ENCODE data around the gene ANKK1. TPM values are rescaled to one million over a fixed set of nuclear protein-coding genes. Genes with fewer than 3 reads are reported as not detected.

ANKK1 gene
- total RNA-seq, 2 experiments from 2014 or later = 0.07 TPM; not detected in 1

DNA sequence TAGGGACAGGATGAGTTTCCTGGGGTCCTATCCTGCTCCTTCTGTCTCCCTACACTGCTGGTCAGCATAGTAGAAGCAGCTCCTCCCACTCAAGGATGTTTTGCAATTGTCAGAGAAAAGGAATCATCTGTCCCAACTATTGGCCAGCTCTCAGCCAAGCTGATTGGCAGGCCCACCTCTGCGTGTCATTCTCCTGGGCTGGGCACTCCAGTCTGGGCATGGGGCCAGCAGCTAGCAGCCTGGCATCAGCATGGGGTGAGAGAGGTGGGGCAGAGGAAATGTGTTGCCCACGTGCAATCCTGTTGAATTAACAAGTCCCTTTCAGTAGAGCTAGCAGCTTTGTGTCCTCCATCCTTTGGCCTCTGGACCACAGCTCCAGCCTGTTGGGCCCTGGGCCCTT lies 14.1 kb downstream of the ANKK1 start:
- Mint-ChIP-seq H3K27ac (no peak overlapping the region), H3K27me3 (ENCODE audit: low read depth) (no peaks in the 10 kb centered on the region), H3K9me3 (no peaks in the 10 kb centered on the region), H3K4me3 (no peak overlapping the region), H3K36me3 (ENCODE audit: low read depth) (no peaks in the 10 kb centered on the region), H3K4me1 (ENCODE audit: low read depth) (no peaks in the 10 kb centered on the region)
- CTCF ChIA-PET = no interaction called here
- no peak for DNase-seq
- intact Hi-C loops (cut with micrococcal nuclease) = no loop called here

DNA sequence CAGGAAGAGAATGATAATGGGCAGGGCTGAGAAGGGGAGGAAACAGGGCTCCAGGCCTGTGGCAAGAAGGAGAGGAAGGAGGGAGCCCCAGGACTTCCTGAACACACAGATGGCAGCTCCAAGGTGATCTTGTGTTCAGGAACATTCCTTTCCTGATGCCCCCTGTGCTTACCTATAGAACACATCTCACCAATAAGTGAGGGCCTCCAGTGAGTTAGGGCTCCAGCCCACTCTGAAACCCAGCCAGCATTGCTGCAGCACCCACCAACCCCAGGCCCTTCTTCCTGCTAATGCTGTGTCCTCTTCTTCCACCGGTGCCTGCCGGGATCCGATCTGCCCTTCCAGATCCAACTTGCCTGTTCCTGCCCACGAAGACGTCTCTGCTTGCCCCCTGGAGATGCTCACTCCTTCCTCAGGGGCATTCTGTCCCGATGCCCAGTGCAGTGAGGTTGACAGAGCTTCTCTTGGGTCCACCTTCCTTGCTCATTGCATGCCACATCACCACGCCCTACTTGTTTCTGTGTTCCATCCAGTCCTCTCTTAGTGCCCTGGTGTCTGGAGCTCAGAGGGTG lies 17.4 kb downstream of the ANKK1 start:
- H3K36me3 Mint-ChIP-seq (ENCODE audit: low read depth) = no peaks in the 10 kb centered on the region
- intact Hi-C loops (cut with micrococcal nuclease) = no loop called here
- H3K4me1 Mint-ChIP-seq (ENCODE audit: low read depth) = no peaks in the 10 kb centered on the region
- no peak overlapping the region for H3K27ac Mint-ChIP-seq
- H3K27me3 Mint-ChIP-seq (ENCODE audit: low read depth) = no peaks in the 10 kb centered on the region
- no peaks in the 10 kb centered on the region for H3K9me3 Mint-ChIP-seq
- CTCF ChIA-PET = interaction anchor here (0.6 kb wide), 1 partner anchor 90 kb away, joined by 4 read pairs; no protein-coding TSS in a partner anchor
- H3K4me3 Mint-ChIP-seq = no peak overlapping the region
- no peak for DNase-seq

DNA sequence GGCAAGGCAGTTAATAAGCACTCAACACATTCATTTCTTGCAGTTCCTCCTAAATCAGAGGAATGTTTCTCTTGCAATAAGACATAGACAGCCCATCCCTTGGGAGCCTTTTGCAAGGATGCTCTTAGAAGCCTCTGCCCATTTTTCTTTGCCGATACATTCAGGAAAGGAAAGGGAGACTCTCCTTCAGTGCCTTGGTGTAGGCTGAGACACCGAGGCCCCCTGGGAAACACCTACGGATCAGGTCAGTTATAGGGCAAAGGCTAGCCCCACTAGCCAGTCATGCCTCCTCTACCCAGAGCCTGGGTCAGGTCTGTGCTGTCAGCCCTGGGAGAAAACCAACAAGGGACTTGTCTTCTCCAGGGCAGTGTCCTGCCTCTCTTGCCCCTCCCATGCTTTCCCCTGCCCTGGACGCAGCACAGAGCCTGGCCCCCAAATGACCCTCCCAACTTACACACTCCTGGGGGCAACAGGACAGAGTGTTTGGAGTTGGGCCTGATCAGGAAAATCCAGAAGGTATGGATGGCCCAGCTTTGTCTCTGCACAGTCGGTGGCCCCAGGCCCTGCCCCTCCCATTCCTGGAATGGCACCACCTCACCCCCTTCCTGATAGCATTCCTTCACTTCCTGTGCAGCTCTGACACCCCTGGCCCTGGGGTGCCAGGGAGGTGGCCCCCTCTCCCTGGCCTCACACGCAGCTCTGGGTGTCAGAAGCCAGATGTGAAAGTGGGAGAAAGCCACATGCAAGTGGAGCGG lies 18.3 kb downstream of the ANKK1 start:
- peak overlapping the region; percentile 41 for H3K27ac Mint-ChIP-seq
- H3K36me3 Mint-ChIP-seq (ENCODE audit: low read depth) = no peaks in the 10 kb centered on the region
- intact Hi-C loops (cut with micrococcal nuclease) = no loop called here
- H3K4me3 Mint-ChIP-seq = no peak overlapping the region
- no peaks in the 10 kb centered on the region for H3K27me3 Mint-ChIP-seq (ENCODE audit: low read depth)
- H3K9me3 Mint-ChIP-seq = no peaks in the 10 kb centered on the region
- CTCF ChIA-PET = no interaction called here
- no peak for DNase-seq
- H3K4me1 Mint-ChIP-seq (ENCODE audit: low read depth) = no peaks in the 10 kb centered on the region

DNA sequence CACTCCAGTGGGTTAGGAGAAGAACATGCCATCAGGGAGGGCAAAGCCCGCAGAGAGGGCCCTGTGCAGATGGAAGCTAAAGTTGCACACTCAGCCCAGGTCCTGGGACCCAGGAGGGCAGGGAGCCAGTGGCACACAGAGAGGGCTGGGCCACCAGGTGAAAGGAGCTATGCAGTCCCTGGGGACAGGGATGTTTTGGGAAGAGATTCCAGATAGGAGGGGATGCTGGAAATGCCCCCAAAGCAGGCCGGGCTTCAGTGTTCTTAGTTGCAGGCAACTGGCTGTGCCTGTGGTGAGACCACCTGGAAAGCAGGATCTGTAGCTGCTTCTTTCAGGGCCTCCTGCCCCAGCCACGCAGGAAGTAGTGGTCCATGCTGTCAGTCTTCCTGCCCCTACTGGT lies 19.6 kb downstream of the ANKK1 start:
- intact Hi-C loops (cut with micrococcal nuclease) = no loop called here
- no peaks in the 10 kb centered on the region for H3K4me1 Mint-ChIP-seq (ENCODE audit: low read depth)
- CTCF ChIA-PET = no interaction called here
- H3K27ac Mint-ChIP-seq = no peak overlapping the region
- H3K4me3 Mint-ChIP-seq = no peak overlapping the region
- H3K27me3 Mint-ChIP-seq (ENCODE audit: low read depth) = no peaks in the 10 kb centered on the region
- no peak for DNase-seq
- no peaks in the 10 kb centered on the region for H3K9me3 Mint-ChIP-seq
- no peaks in the 10 kb centered on the region for H3K36me3 Mint-ChIP-seq (ENCODE audit: low read depth)

DNA sequence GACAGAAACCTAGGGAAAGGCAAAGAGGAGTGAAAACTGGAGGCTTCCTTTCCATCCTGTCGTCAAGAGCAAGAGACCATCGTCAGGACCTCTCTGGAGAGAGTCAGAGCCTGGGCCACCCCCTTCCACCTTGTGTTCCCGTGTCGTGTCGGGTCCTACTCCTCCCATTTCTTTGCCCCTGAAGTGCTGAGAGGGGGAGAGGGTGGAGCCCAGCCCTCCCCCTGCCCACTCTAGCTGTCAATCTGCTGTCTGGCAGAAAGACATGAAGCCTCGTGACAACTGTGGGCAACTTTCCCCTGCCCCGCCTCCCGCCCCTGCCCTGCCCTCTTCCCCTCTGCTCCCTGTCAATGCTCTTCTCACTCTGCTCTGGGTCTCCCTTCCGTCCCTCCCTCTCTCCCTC lies 20.6 kb downstream of the ANKK1 start:
- CTCF ChIA-PET = no interaction called here
- Mint-ChIP-seq H3K9me3 (no peaks in the 10 kb centered on the region), H3K27me3 (ENCODE audit: low read depth) (no peaks in the 10 kb centered on the region), H3K4me1 (ENCODE audit: low read depth) (no peaks in the 10 kb centered on the region), H3K4me3 (no peak overlapping the region), H3K27ac (no peak overlapping the region), H3K36me3 (ENCODE audit: low read depth) (no peaks in the 10 kb centered on the region)
- intact Hi-C loops (cut with micrococcal nuclease) = no loop called here
- DNase-seq = no peak

DNA sequence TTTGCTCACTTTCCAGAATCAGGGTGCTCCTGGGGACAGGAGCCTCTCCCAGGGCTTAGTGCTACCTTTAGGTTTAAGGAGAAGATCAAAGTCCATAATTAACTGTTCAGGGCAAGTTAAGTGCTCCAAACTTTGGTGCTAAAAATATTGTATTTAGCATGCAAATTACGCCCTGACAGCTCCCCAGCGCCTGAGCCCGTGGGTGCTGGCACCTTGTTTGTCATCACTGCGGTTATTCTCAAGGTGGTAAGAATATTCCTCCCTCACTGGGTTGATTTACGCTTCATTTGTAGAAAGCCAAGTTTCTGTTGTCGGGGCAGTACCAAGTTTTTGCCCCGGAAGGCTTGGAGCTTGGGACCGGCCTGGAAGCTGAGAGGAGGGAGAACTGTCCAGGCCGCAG lies 21.3 kb downstream of the ANKK1 start:
- no peaks in the 10 kb centered on the region for H3K9me3 Mint-ChIP-seq
- no peaks in the 10 kb centered on the region for H3K27me3 Mint-ChIP-seq (ENCODE audit: low read depth)
- no peak overlapping the region for H3K27ac Mint-ChIP-seq
- no peaks in the 10 kb centered on the region for H3K36me3 Mint-ChIP-seq (ENCODE audit: low read depth)
- CTCF ChIA-PET = no interaction called here
- intact Hi-C loops (cut with micrococcal nuclease) = no loop called here
- no peak overlapping the region for H3K4me3 Mint-ChIP-seq
- no peaks in the 10 kb centered on the region for H3K4me1 Mint-ChIP-seq (ENCODE audit: low read depth)
- DNase-seq = no peak

DNA sequence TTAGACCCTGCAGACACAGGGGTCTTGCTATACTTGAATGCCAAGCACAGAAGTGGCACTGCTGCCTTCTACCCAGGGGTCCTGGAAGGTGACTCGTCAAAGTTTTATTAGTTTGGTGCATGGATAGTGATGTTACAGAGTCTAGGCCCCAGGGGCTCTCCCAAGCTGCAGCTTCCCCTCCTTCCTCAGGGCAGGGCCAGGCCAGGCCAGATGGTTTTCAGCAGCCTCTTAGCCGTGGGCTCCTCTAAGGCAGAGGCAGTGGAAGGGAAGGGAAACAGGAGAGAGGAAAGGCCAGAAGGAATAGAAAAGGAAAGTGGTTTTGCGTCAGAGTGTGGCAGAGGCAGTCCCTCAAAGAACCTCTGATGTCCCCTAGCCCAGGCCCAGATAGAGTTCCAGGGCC lies 21.9 kb downstream of the ANKK1 start:
- Mint-ChIP-seq H3K4me1 (ENCODE audit: low read depth) (no peaks in the 10 kb centered on the region), H3K36me3 (ENCODE audit: low read depth) (no peaks in the 10 kb centered on the region), H3K27ac (no peak overlapping the region), H3K9me3 (no peaks in the 10 kb centered on the region), H3K27me3 (ENCODE audit: low read depth) (no peaks in the 10 kb centered on the region), H3K4me3 (no peak overlapping the region)
- intact Hi-C loops (cut with micrococcal nuclease) = no loop called here
- DNase-seq = no peak
- CTCF ChIA-PET = no interaction called here

DNA sequence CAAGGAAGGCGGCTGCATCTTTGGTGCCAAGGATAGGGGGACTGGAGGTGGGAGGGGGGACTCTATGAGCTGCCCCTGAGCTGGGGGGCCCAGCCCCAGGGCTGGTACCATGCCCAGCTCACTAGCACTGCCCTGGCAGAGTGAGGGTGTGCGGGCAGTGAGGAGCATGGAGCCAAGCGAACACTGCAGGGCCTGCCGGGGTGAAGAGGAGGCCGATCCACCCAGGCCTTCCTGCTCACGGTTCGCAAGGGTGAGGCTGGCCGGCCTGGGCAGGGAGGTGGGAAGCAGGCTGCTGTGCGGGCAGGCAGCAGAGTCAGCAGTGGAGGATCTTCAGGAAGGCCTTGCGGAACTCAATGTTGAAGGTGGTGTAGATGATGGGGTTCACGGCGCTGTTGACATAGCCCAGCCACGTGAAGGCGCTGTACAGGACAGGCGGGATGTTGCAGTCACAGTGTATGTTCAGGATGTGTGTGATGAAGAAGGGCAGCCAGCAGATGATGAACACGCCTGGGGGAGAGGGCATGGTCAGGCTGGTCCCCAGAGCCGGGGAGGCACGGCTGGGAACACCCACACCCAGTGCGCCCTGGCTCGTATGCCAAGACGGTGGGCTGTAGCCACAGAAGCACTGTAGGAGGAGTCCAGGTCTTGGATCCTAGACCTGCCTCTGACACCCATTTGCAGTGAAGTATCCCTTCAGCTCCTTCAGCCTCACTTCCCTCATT lies 23.0 kb downstream of the ANKK1 start:
- Mint-ChIP-seq H3K4me1 (ENCODE audit: low read depth) (no peaks in the 10 kb centered on the region), H3K36me3 (ENCODE audit: low read depth) (no peaks in the 10 kb centered on the region), H3K4me3 (no peak overlapping the region), H3K27ac (no peak overlapping the region), H3K27me3 (ENCODE audit: low read depth) (no peaks in the 10 kb centered on the region), H3K9me3 (no peaks in the 10 kb centered on the region)
- intact Hi-C loops (cut with micrococcal nuclease) = no loop called here
- DNase-seq = no peak
- CTCF ChIA-PET = no interaction called here

DNA sequence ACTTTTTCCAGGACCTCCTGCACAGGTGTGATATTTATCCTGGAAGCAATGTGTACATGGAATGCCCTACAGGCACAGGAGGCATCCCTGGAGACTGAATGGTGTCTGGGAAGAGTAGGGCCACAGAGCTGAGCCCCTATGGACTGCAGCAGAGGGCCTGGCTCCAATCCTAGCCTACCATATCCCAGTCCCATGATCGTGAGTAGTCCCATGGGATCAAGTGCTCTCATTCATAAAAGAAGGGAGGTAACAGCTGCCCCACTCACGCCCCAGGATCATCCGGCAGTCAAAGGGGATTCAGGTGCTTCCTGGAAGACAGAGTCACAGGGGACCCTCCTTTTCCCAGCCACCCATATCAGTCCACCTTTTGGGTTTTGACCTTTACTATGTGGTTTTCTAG lies 24.0 kb downstream of the ANKK1 start:
- no peaks in the 10 kb centered on the region for H3K9me3 Mint-ChIP-seq

DNA sequence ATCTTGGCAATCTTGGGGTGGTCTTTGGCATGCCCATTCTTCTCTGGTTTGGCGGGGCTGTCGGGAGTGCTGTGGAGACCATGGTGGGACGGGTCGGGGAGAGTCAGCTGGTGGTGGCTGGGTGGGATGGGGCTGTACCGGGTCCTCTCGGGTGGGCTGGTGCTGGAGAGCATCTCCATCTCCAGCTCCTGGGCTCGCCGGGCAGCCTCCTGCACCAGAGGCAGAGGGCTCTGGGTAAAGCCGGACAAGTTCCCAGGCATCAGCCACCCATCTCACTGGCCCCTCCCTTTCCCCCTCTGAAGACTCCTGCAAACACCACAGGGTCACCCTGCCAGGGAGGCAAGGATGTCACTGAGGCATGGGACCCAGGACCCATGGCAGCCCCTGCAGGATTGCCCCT lies 25.1 kb downstream of the ANKK1 start:
- Mint-ChIP-seq H3K27me3 (ENCODE audit: low read depth) (no peaks in the 10 kb centered on the region), H3K9me3 (no peaks in the 10 kb centered on the region), H3K27ac (no peak overlapping the region), H3K4me1 (ENCODE audit: low read depth) (no peaks in the 10 kb centered on the region), H3K36me3 (ENCODE audit: low read depth) (no peaks in the 10 kb centered on the region), H3K4me3 (no peak overlapping the region)
- CTCF ChIA-PET = no interaction called here
- DNase-seq = no peak
- intact Hi-C loops (cut with micrococcal nuclease) = no loop called here

More for the DNA sequence above, 24.0 kb downstream of the ANKK1 start:
- H3K27me3 Mint-ChIP-seq (ENCODE audit: low read depth) = no peaks in the 10 kb centered on the region
- CTCF ChIA-PET = no interaction called here
- no peaks in the 10 kb centered on the region for H3K36me3 Mint-ChIP-seq (ENCODE audit: low read depth)
- H3K27ac Mint-ChIP-seq = no peak overlapping the region
- H3K4me3 Mint-ChIP-seq = no peak overlapping the region
- no peaks in the 10 kb centered on the region for H3K4me1 Mint-ChIP-seq (ENCODE audit: low read depth)
- DNase-seq = no peak
- intact Hi-C loops (cut with micrococcal nuclease) = no loop called here

DNA sequence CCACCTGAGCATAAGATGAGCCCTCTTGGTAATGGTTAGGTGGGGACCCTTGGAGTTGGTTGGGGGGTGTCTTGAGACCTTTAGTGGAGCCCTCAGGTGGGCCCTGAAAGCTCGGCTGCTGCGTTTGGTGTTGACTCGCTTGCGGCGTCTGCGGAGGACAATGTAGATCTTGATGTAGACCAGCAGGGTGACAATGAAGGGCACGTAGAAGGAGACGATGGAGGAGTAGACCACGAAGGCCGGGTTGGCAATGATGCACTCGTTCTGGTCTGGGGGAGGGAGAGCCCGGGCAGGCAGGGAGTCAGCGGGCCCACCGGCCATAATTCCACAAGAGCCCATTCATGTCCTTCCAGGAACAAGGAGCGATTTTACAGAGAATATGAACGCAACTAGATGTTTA lies 27.8 kb downstream of the ANKK1 start:
- Mint-ChIP-seq H3K4me3 (no peak overlapping the region), H3K4me1 (ENCODE audit: low read depth) (no peaks in the 10 kb centered on the region), H3K27me3 (ENCODE audit: low read depth) (no peaks in the 10 kb centered on the region), H3K27ac (no peak overlapping the region), H3K9me3 (no peaks in the 10 kb centered on the region), H3K36me3 (ENCODE audit: low read depth) (no peaks in the 10 kb centered on the region)
- no peak for DNase-seq
- intact Hi-C loops (cut with micrococcal nuclease) = no loop called here
- CTCF ChIA-PET = no interaction called here

DNA sequence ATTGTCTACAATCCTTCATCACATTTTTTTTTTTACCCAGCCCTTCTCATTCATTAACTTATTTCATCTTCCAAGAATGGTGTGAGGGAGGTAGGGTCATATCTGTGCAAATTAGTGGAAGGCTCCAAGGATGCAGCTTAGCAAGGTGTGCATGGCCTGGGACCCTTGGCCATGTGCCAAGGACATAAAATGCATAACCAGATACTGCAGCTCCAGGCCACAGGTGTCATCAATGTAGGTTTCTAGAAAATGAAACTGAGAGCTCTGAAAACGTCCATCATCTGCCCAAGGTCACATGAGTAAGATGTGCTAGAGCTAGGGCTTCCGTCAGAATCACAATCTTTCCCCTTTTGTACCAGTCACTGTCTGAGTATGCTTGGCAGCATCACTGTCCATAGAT lies 29.8 kb downstream of the ANKK1 start:
- Mint-ChIP-seq H3K27me3 (ENCODE audit: low read depth) (no peaks in the 10 kb centered on the region), H3K36me3 (ENCODE audit: low read depth) (no peaks in the 10 kb centered on the region), H3K4me3 (no peak overlapping the region), H3K4me1 (ENCODE audit: low read depth) (no peaks in the 10 kb centered on the region), H3K27ac (no peak overlapping the region), H3K9me3 (no peaks in the 10 kb centered on the region)
- CTCF ChIA-PET = no interaction called here
- intact Hi-C loops (cut with micrococcal nuclease) = no loop called here
- no peak for DNase-seq

DNA sequence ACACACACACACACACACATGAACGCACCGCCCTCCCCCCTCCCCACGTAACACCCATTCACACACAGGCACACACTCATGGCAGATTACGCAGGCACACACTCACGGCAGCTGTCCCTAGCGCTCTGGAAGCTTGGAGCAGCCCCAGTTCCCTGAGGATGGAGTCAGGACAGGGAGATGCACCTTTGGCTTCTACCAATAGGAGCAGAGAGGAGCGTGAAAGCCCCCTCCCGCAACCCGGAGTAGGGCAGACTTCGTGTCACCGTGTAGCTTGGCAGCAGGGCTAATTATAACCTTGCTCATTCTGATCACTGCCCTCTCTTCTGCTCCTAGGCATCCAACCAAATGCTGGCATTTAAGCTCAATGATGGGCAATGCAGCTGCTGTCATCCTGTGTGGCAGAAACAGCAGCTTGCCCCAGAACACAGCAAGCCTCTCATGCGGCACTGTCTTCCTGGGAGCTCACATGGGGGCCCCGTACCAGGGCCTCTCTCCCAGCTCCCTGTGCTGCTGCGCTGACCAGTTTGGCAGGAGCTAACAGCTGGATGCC lies 31.9 kb downstream of the ANKK1 start:
- intact Hi-C loops (cut with micrococcal nuclease) = no loop called here
- DNase-seq = no peak
- no peaks in the 10 kb centered on the region for H3K4me1 Mint-ChIP-seq (ENCODE audit: low read depth)
- H3K9me3 Mint-ChIP-seq = no peaks in the 10 kb centered on the region
- CTCF ChIA-PET = no interaction called here
- H3K27ac Mint-ChIP-seq = no peak overlapping the region
- H3K4me3 Mint-ChIP-seq = no peak overlapping the region
- no peaks in the 10 kb centered on the region for H3K27me3 Mint-ChIP-seq (ENCODE audit: low read depth)
- H3K36me3 Mint-ChIP-seq (ENCODE audit: low read depth) = no peaks in the 10 kb centered on the region
